NCI-H187 treated with DMSO at 0.1 percent for 48 hours (cell line): ENCODE results near the gene BRCA1.
"Not testable (repeated sequence)": the region's sequence is repeated elsewhere in the genome, so short reads cannot be mapped to it uniquely, and the experiment has no call there.

Experiments
- DNase-seq: peaks from one replicate; lab custom pipeline; 2025; lab: John Stamatoyannopoulos, UW

BRCA1 gene

GRCh38 chr17:43000894-43001293 lies 124.3 kb downstream of the BRCA1 start:
- DNase-seq, result not testable (repeated sequence)

- no peak for DNase-seq
These were observed 126.1 kb downstream of the BRCA1 start for GRCh38 chr17:42999003-42999525.

GRCh38 chr17:42997984-42998938 lies 126.9 kb downstream of the BRCA1 start, which contains the start of gene RPL27:
RPL27 (plus strand) TSS chr17:42998419; CDS start chr17:42998751, 332 bp downstream.
- DNase-seq, result peak; percentile 93

GRCh38 chr17:42997390-42997983 lies 127.7 kb downstream of the BRCA1 start:
- DNase-seq, result no peak
